Keratinocyte (primary cell): ENCODE data around the gene KCNQ4. TPM values are rescaled to one million over a fixed set of nuclear protein-coding genes. Genes with fewer than 3 reads are reported as not detected.
A peak's percentile ranks its signal among the peaks of the same experiment; 100 is the strongest.

Experiments used
- DNase-seq: peaks from one replicate; pipeline ENCODE4 v3.0.0-alpha.2; 2011; ENCODE audit warnings: low read depth, missing footprints, low spot score
- FAIRE-seq: peaks from 2 replicates; lab custom pipeline; 2011; peaks lifted over from hg19 to GRCh38; lab: Jason Lieb, UNC
- H2AFZ ChIP-seq: 2 replicates; pipeline ENCODE4 v1.6.0; 2012; ENCODE audit warnings: low read length, control low read depth, inconsistent platforms; ENCODE audit not compliant: control insufficient read depth
- H3K27ac ChIP-seq: 2 replicates; pipeline ENCODE4 v1.5.1; 2011; ENCODE audit warnings: low read length; ENCODE audit not compliant: control insufficient read depth, insufficient read depth
- H3K27me3 ChIP-seq: 3 replicates; pipeline ENCODE4 v1.6.0; 2011; ENCODE audit warnings: low read length; ENCODE audit not compliant: control insufficient read depth, insufficient read depth; ENCODE audit errors: extremely low read depth
- H3K36me3 ChIP-seq, 2 experiments: 2 replicates in 1 of 2; 3 replicates in 1 of 2; pipeline ENCODE4 v1.5.1; 2011; ENCODE audit warnings: low read length in 2 of 2, mild to moderate bottlenecking in 1 of 2; ENCODE audit not compliant: control insufficient read depth in 2 of 2, insufficient read depth in 2 of 2; ENCODE audit errors: extremely low read depth in 1 of 2
- H3K4me1 ChIP-seq: 3 replicates; pipeline ENCODE4 v1.5.1; 2011; ENCODE audit warnings: low read length; ENCODE audit not compliant: control insufficient read depth, insufficient read depth; ENCODE audit errors: extremely low read depth
- H3K4me2 ChIP-seq: 3 replicates; pipeline ENCODE4 v1.6.0; 2011; ENCODE audit warnings: low read depth, low read length; ENCODE audit not compliant: control insufficient read depth, insufficient read depth; ENCODE audit errors: extremely low read depth
- H3K4me3 ChIP-seq, 3 experiments: fragments of 200-600 bp in 1 of 3; sonication (generic) in 1 of 3; 2 replicates in 2 of 3; 3 replicates in 1 of 3; pipeline ENCODE4 v1.5.1; 2011 to 2016; ENCODE audit warnings: low read length in 3 of 3, mild to moderate bottlenecking in 3 of 3, control low read depth in 2 of 3, inconsistent platforms in 1 of 3, low read depth in 1 of 3, mixed read lengths in 1 of 3, mixed run types in 1 of 3, moderate library complexity in 1 of 3; ENCODE audit not compliant: control insufficient read depth in 2 of 3, insufficient read depth in 2 of 3; ENCODE audit errors: extremely low read depth in 1 of 3
- H3K79me2 ChIP-seq: 2 replicates; pipeline ENCODE4 v1.6.0; 2012; ENCODE audit warnings: low read length; ENCODE audit not compliant: control insufficient read depth, insufficient read depth
- H3K9ac ChIP-seq: 3 replicates; pipeline ENCODE4 v1.6.0; 2011; ENCODE audit warnings: low read length; ENCODE audit not compliant: control insufficient read depth, insufficient read depth; ENCODE audit errors: extremely low read depth
- H3K9me1 ChIP-seq: 3 replicates; pipeline ENCODE4 v1.6.0; 2011; ENCODE audit warnings: low read length; ENCODE audit not compliant: control insufficient read depth, insufficient read depth; ENCODE audit errors: extremely low read depth
- H3K9me3 ChIP-seq: 2 replicates; pipeline ENCODE4 v1.5.1; 2012; ENCODE audit warnings: low read depth, low read length; ENCODE audit not compliant: control insufficient read depth
- H4K20me1 ChIP-seq: 3 replicates; pipeline ENCODE4 v1.6.0; 2011; ENCODE audit warnings: low read length; ENCODE audit not compliant: control insufficient read depth, insufficient read depth; ENCODE audit errors: extremely low read depth
- EZH2 ChIP-seq: IDR thresholded peaks from one replicate; pipeline ENCODE4 v1.6.1; 2012; ENCODE audit warnings: inconsistent platforms, mild to moderate bottlenecking, low read length, moderate library complexity
- dilution Hi-C: fragments of 300-500 bp; cut with MboI; formaldehyde crosslinking; loops from one replicate; pipeline ENCODE4 v1.7.0; 2020; ENCODE audit warnings: low sequenced_read_pairs; ENCODE audit not compliant: extremely low pct_ligation_motif_present
- polyA plus RNA-seq, 5 experiments: library from polyadenylated mRNA; depleted of rRNA in 3 of 5; stranded (reverse) in 3 of 5; stranded (forward) in 1 of 5; unstranded in 1 of 5; fragments of >200 nt; gene quantifications; 1 replicate in 1 of 5; 2 replicates in 3 of 5; 3 replicates in 1 of 5; pipeline versions ENCODE4 v1.2.1 to v1.2.3, GENCODE V29; 2011 to 2012; ENCODE audit warnings: missing spikeins in 2 of 5, low read depth in 1 of 5, low replicate concordance in 1 of 5
- TF ChIP-seq, protein P1 (sequence below), 3 experiments: IDR thresholded peaks in 1 of 3; conservative IDR thresholded peaks in 1 of 3; optimal IDR thresholded peaks in 1 of 3; 2 replicates in 2 of 3; 3 replicates in 1 of 3; pipeline versions ENCODE3 to v1.5.1; 2011; ENCODE audit warnings: low read length in 3 of 3, mild to moderate bottlenecking in 3 of 3, moderate library complexity in 2 of 3, control low read depth in 1 of 3, inconsistent platforms in 1 of 3; ENCODE audit not compliant: insufficient read depth in 2 of 3; ENCODE audit errors: extremely low read depth in 1 of 3

The KCNQ4 gene
- polyA plus RNA-seq, 1 donor (not counting 4 experiments of a cell fraction or from before 2014, with no cell fraction given) = not detected

DNA sequence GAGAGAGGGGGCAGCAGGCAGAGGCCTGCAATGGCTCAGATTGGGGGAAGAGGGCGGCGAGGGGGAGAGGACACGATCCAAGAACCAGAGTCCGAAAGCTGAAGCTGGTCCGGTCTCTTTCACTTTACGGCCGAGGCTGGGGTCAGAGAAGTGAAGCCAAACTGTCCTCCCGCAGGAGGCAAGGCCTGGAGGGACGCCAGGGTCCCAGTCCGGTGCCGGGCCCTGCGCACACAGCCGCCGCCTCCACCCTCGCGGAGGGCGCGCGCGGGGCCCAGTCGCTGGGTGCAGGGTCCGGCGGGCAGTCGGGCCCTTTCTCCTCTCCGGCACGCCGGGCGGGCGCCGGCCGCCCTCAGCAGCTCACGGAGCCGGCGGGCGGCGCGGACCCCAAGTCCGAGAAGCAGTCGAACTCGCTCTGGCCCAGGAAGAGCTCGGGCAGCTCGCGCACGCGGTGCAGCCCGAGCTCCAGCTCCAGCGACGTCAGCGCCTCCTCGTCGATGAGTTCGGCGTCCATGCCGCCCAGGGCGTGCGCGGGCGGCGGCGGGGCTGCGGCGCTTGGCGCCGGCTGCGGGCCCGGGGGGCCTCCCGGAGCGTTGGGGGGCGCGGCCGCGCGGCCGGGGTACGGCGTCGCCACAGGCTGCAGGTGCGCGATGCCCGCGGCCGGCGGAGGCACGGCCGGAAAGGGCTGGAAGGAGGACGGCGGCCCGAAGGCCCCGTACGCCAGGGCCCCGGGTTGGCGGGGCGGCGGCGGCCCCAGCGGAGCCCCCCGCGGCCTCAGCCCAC is 77.8 kb downstream of the KCNQ4 start:
- Histone ChIP-seq H3K4me1 (peaks cover 44% of the 10 kb centered on the region), H3K27ac (peak overlapping the region; percentile 73), H3K4me3 (peak overlapping the region; percentile 72 to 94 (median 85)), H3K9me1 (no peaks in the 10 kb centered on the region), H3K4me2 (peak overlapping the region; percentile 81), H3K79me2 (peaks cover 20% of the 10 kb centered on the region), H2AFZ (no peak overlapping the region), H3K27me3 (no peaks in the 10 kb centered on the region), H3K9ac (peak overlapping the region; percentile 88), H4K20me1 (peaks cover 7% of the 10 kb centered on the region), H3K36me3 (peaks cover 0 to 4% of the 10 kb centered on the region in 2 experiments), H3K9me3 (no peaks in the 10 kb centered on the region)
- TF ChIP-seq, protein P1, sequence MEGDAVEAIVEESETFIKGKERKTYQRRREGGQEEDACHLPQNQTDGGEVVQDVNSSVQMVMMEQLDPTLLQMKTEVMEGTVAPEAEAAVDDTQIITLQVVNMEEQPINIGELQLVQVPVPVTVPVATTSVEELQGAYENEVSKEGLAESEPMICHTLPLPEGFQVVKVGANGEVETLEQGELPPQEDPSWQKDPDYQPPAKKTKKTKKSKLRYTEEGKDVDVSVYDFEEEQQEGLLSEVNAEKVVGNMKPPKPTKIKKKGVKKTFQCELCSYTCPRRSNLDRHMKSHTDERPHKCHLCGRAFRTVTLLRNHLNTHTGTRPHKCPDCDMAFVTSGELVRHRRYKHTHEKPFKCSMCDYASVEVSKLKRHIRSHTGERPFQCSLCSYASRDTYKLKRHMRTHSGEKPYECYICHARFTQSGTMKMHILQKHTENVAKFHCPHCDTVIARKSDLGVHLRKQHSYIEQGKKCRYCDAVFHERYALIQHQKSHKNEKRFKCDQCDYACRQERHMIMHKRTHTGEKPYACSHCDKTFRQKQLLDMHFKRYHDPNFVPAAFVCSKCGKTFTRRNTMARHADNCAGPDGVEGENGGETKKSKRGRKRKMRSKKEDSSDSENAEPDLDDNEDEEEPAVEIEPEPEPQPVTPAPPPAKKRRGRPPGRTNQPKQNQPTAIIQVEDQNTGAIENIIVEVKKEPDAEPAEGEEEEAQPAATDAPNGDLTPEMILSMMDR (optimal IDR thresholded peaks at IDR 0.05 in 1 of 3, IDR thresholded peaks at IDR 0.05 in 1 of 3, conservative IDR thresholded peaks at IDR 0.05 in 1 of 3; ENCODE audit: extremely low read depth in 1 of 3, insufficient read depth in 2 of 3, low read length in 3 of 3) = no peak
- TF ChIP-seq EZH2 = no peak
- dilution Hi-C loops = no loop called here
- no peak for FAIRE-seq
- DNase-seq = no peak

DNA sequence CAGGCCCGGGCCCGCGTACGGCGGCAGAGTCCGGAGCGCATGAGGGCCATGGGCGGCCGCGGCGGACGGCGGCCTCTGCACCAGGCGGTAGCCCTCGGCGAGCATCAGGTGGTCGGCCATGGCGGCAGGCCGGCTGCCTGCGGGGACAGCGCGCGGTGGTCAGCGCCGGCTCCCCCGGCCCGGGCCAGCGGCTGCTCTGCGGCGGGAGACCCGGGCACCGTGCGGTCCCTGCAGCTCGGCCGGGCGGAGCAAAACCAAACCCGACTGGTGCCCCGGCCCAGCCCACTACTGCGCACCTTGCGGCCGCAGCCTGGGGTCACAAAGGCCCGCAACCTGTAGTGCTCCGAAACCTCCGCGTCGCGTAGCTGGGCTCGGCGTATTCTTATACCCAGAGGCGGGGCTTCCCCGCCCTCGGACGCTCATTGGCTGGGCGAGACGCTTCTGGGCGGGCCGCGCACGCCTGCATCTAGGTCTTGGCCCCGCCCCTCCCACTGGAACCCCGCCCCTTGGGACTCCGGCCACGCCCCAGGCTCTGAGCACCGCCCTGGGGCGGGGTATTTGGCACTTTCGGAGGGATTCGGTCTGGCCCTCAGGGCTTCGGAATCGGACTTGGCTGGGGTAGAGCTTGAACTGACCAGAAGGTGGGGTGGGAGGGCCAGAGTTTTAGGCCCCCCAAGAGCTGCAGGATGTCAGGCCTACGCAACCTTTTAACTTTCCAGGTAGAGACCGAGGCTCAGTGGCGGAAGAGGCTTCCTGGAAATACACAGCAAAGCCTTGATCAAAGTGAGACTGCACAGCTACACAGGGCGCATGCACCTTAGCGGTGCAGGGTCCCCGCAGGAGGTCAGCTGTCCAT is 78.6 kb downstream of the KCNQ4 start, which contains the start of gene CITED4:
TSS of gene CITED4 (minus strand) at position 356 of the 856 bp plus-strand sequence. CDS start at position 120, 236 bp downstream.
- peak; percentile 89 for DNase-seq
- dilution Hi-C loops = no loop called here
- H3K4me1 ChIP-seq = peaks cover 44% of the 10 kb centered on the region

More for the DNA sequence above, 78.6 kb downstream of the KCNQ4 start, which contains the start of gene CITED4:
- peaks cover 20% of the 10 kb centered on the region for H3K79me2 ChIP-seq
- no peaks in the 10 kb centered on the region for H3K9me3 ChIP-seq
- no peaks in the 10 kb centered on the region for H3K27me3 ChIP-seq
- peak within 1 kb of the TSS; percentile 88 for H3K9ac ChIP-seq
- H4K20me1 ChIP-seq = peaks cover 7% of the 10 kb centered on the region
- peaks cover 0 to 4% of the 10 kb centered on the region in 2 experiments for H3K36me3 ChIP-seq
- peak within 1 kb of the TSS; percentile 72 to 94 (median 85) for H3K4me3 ChIP-seq
- no peak for TF ChIP-seq EZH2
- TF ChIP-seq, protein P1 (optimal IDR thresholded peaks at IDR 0.05 in 1 of 3, IDR thresholded peaks at IDR 0.05 in 1 of 3, conservative IDR thresholded peaks at IDR 0.05 in 1 of 3; ENCODE audit: extremely low read depth in 1 of 3, insufficient read depth in 2 of 3, low read length in 3 of 3) = peak in 2 of 3 experiments; percentile 17 to 73
- peak within 1 kb of the TSS; percentile 73 for H3K27ac ChIP-seq
- H3K4me2 ChIP-seq = peak within 1 kb of the TSS; percentile 81
- FAIRE-seq = peak; percentile 76
- peak within 1 kb of the TSS; percentile 64 for H2AFZ ChIP-seq
- no peaks in the 10 kb centered on the region for H3K9me1 ChIP-seq
